Anterior cingulate cortex (tissue), 58 donors: ENCODE results near the gene RASA4.
"Not testable (repeated sequence)": the region's sequence is repeated elsewhere in the genome, so short reads cannot be mapped to it uniquely, and the experiment has no call there.

Experiments
- DNase-seq, 58 donors: peaks; one replicate each; lab custom pipeline; 2025; lab: John Stamatoyannopoulos, UW

RASA4 gene

DNA sequence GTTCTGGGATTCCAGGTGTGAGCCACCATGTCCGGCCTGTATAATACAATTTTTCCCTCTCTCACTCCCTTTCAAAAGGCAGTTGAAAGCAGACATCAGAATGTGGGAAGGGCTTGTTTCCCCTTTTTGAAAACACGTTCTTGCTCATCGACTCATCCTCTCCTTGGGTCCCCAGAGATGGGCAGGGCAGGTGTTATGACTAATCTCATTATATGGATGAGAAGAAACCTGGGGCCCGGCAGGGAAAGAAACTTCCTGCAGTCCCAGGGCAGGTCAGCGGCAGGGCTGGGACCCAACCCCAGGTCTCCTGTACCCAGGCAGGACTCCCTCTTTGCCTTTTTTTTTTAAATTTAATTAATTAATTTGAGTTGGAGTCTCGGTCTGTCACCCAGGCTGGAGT lies 70.2 kb downstream of the RASA4 start:
- DNase-seq, result not testable (repeated sequence)

DNA sequence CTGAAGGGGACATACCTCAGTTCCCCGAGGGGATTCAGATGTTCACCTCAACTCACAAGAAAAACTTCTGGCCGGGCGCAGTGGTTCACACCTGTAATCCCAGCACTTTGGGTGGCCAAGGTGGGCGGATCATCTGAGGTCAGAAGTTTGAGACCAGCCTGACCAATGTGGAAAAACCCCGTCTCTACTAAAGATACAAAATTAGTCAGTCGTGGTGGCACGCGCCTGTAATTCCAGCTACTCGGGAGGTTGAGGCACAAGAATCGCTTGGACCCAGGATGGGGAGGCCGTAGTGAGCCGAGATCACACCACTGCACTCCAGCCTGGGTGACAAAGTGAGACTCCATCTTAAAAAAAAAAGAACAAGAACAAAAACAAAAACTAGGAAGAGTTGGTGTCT lies 71.3 kb downstream of the RASA4 start:
- DNase-seq, result not testable (repeated sequence)

DNA sequence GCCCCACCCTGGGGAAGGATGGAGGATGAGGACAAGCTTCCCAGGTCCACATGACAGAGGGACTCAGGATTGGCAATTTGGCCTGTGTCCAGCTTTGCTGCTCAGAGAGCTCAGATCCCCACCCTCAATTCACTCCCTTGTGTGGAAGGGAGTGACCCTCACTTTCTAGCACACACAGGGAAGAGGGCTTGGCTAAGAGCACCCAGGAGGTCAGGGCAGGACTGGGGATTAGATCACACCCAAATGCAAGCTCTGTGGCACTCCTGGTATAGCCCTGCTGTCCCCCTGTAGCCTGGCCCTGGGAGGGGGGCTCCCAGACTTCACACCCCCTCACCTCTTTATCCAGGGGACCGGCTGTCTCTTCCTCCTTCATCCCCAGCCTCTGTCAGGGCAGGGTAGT lies 72.2 kb downstream of the RASA4 start:
- DNase-seq, result not testable (repeated sequence)

GRCh38 chr7:102543596-102543995 lies 73.0 kb downstream of the RASA4 start, which contains the start of gene UPK3BL2:
Gene UPK3BL2 (minus strand): TSS chr7:102543696. CDS start chr7:102543636, 60 bp downstream.
- not testable (repeated sequence) for DNase-seq

DNA sequence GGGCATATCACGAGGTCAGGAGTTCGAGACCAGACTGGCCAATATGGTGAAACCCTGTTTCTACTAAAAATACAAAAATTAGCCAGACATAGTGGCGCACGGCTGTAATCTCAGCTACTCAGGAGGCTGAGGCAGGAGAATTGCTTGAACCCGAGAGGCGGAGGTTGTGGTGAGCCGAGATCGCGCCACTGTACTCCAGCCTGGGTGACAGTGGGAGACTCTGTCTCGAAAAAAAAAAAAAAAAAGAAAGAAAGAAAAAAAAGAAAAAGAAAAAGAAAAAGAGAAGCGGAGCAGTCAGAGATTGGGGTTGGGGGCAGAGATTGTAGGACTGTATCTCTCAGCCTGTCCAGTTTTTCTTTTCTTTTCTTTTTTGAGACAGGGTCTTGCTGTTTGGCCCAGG lies 73.8 kb downstream of the RASA4 start:
- not testable (repeated sequence) for DNase-seq

DNA sequence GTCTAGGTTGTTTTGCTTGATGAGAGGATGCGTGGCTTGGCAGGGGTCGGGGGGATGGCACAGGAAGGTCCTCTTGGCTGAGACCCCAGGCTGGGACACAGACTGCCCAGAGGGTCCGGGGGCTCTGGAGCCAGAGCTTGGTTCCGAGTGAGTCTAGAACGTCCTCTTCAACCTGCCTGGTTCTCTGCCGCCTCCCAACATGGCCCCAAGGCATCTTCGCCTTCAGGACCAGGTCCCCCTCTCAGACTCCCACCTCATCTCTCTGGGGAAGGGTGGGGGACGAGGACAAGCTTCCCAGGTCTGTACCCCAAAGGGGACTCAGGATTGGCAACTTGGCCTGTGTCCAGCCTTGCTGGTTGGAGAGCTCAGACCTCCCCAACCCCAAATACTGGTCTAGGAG lies 74.5 kb downstream of the RASA4 start:
- DNase-seq, result not testable (repeated sequence)

DNA sequence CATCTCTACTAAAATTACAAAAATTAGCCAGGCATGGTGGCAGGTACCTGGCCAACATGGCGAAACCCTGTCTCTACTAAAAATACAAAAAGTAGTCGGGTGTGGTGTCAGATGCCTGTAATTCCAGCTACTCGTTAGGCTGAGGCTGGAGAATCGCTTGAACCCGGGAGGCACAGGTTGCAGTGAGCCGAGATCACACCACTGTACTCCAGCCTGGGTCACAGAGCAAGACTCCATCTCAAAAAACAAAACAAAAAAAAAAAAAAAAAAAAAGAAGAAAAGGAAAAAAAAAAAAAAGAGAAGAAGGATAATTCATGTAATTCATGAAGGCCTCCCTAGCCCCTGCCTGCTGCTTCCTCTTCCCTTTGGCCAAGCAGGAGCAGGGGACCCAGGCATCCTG lies 76.0 kb downstream of the RASA4 start:
- not testable (repeated sequence) for DNase-seq

GRCh38 chr7:102535062-102535615 lies 81.4 kb downstream of the RASA4 start:
- DNase-seq, result not testable (repeated sequence)

DNA sequence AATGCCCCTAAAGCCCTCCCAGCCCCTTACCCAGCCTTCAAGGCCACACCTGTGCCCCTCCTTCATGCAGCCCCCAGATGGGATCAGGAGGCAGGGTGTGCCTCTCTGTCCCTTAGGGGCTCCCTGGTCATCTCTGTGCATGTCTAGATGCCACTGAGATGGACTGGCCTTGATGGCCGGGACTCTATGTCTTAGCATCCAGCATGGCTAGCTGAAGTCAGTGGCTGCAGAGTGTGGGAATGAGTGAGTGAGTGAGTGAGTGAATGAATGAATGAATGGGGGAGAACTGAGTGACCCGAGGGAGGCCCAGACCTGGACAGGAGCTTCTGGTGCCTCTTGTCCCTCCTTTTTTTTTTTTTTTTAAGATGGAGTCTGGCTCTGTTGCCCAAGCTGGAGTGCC lies 84.4 kb downstream of the RASA4 start:
- DNase-seq, result not testable (repeated sequence)

GRCh38 chr7:102531583-102531982 lies 85.0 kb downstream of the RASA4 start:
- not testable (repeated sequence) for DNase-seq

DNA sequence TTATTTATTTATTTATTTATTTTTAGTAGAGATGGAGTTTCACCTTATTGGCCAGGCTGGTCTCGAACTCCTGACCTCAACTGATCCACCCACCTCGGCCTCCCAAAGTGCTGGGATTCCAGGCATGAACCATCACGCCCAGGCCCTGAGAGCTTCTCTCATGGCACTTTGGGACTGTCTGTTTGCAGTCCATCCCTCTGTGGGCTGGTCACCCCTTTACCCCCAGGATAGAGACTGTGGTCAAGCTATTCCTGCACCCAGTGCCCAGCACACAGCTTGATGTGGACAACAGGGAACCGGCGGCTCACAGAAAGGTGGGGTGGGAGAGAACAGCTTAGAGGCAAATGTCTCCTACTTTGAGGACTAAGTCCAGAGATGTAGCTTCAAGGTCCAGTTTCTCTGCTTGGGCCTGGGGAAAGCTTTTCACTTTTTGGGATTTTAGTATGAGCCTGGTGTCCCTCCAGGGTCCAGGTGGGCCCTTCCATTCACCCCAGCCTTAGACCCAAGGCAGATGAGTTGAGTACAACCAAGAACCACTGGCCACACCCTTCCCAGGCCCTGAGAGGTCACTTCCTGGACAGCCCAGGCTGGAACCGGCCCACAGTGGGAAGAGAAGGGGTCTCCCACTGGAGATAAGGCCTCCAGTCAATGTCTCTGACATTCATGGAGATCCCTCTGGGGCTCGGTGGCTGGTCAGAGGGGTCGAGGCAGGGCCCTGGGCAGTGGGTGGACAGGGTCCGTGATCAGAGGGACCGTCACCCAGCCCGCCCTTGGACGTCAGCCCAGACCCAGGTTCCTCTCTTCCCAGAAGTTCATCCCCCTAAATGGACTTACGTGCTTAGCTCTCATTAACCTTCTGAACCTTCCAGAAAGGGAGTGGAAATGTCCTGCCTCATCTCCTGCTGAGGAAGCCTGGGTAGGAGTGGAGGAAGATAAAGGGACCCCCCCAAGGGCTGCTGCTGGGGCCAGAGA lies 88.4 kb downstream of the RASA4 start:
- not testable (repeated sequence) for DNase-seq

- not testable (repeated sequence) for DNase-seq
Measured at GRCh38 chr7:102527182-102527581, 89.4 kb downstream of the RASA4 start.

- not testable (repeated sequence) for DNase-seq
Measured at GRCh38 chr7:102524803-102525202, 91.8 kb downstream of the RASA4 start.
